Liver (tissue), 3 donors: ENCODE data around the gene PDE4B.

ENCODE experiments used
- CTCF ChIP-seq: fragments of 150-350 bp; IDR thresholded peaks from 2 replicates; pipeline ENCODE4 v1.5.1; 2017; ENCODE audit warnings: improper control_type of control experiment, low read depth, low read length; ENCODE audit not compliant: missing input control
- FOXA1 ChIP-seq: IDR thresholded peaks from 2 replicates; pipeline ENCODE4 v1.6.1; 2016; ENCODE audit warnings: antibody characterized with exemption
- GABPA ChIP-seq, 2 donors: IDR thresholded peaks in 1 of 2; conservative IDR thresholded peaks in 1 of 2; 2 replicates each; pipeline ENCODE4 v1.6.1; 2016; ENCODE audit warnings: antibody characterized with exemption in 2 of 2, mild to moderate bottlenecking in 1 of 2, moderate library complexity in 1 of 2
- RAD21 ChIP-seq, 2 donors: IDR thresholded peaks; 2 replicates each; pipeline ENCODE4 v1.6.1; 2016; ENCODE audit warnings: antibody characterized with exemption in 2 of 2, mild to moderate bottlenecking in 2 of 2
- SP1 ChIP-seq: IDR thresholded peaks from 2 replicates; pipeline ENCODE4 v1.6.1; 2018; ENCODE audit warnings: antibody characterized with exemption, mild to moderate bottlenecking
- TAF1 ChIP-seq: conservative IDR thresholded peaks from 2 replicates; pipeline ENCODE4 v1.6.1; 2016; ENCODE audit warnings: antibody characterized with exemption, mild to moderate bottlenecking
- YY1 ChIP-seq: IDR thresholded peaks from 2 replicates; pipeline ENCODE4 v1.6.1; 2016; ENCODE audit warnings: antibody characterized with exemption, mild to moderate bottlenecking
- TF ChIP-seq, protein P1 (sequence below): IDR thresholded peaks from 2 replicates; pipeline ENCODE4 v1.6.1; 2016; ENCODE audit warnings: antibody characterized with exemption, mild to moderate bottlenecking
- TF ChIP-seq, protein P2 (sequence below): IDR thresholded peaks from 2 replicates; pipeline ENCODE4 v1.6.1; 2016; ENCODE audit warnings: antibody characterized with exemption
- donor health status: healthy.
- donor health status: healthy.

- no peak for TF ChIP-seq CTCF
- no peak for TF ChIP-seq YY1
- TF ChIP-seq GABPA (IDR thresholded peaks at IDR 0.05 in 1 of 2, conservative IDR thresholded peaks at IDR 0.05 in 1 of 2) = no peak
- TF ChIP-seq, protein P1, sequence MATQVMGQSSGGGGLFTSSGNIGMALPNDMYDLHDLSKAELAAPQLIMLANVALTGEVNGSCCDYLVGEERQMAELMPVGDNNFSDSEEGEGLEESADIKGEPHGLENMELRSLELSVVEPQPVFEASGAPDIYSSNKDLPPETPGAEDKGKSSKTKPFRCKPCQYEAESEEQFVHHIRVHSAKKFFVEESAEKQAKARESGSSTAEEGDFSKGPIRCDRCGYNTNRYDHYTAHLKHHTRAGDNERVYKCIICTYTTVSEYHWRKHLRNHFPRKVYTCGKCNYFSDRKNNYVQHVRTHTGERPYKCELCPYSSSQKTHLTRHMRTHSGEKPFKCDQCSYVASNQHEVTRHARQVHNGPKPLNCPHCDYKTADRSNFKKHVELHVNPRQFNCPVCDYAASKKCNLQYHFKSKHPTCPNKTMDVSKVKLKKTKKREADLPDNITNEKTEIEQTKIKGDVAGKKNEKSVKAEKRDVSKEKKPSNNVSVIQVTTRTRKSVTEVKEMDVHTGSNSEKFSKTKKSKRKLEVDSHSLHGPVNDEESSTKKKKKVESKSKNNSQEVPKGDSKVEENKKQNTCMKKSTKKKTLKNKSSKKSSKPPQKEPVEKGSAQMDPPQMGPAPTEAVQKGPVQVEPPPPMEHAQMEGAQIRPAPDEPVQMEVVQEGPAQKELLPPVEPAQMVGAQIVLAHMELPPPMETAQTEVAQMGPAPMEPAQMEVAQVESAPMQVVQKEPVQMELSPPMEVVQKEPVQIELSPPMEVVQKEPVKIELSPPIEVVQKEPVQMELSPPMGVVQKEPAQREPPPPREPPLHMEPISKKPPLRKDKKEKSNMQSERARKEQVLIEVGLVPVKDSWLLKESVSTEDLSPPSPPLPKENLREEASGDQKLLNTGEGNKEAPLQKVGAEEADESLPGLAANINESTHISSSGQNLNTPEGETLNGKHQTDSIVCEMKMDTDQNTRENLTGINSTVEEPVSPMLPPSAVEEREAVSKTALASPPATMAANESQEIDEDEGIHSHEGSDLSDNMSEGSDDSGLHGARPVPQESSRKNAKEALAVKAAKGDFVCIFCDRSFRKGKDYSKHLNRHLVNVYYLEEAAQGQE = no peak
- TF ChIP-seq RAD21 (IDR thresholded peaks at IDR 0.05) = no peak
- TF ChIP-seq, protein P2, sequence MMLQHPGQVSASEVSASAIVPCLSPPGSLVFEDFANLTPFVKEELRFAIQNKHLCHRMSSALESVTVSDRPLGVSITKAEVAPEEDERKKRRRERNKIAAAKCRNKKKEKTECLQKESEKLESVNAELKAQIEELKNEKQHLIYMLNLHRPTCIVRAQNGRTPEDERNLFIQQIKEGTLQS = no peak
- TF ChIP-seq FOXA1 = no peak
- TF ChIP-seq SP1 = no peak
- no peak for TF ChIP-seq TAF1
These were observed 458.9 kb downstream of the PDE4B start for GRCh38 chr1:66251546-66251945.
